ENCODE results near the gene ZAR1. TPM values are rescaled to one million over a fixed set of nuclear protein-coding genes. Genes with fewer than 3 reads are reported as not detected.

ZAR1 gene
- total RNA-seq, 1 experiment from 2014 or later: 0.47 TPM

- no peak overlapping the region for H3K4me2 ChIP-seq (ENCODE audit: low read length)
- no peak overlapping the region for H3K9ac ChIP-seq (ENCODE audit: low read length)
- TF ChIP-seq, protein P1, sequence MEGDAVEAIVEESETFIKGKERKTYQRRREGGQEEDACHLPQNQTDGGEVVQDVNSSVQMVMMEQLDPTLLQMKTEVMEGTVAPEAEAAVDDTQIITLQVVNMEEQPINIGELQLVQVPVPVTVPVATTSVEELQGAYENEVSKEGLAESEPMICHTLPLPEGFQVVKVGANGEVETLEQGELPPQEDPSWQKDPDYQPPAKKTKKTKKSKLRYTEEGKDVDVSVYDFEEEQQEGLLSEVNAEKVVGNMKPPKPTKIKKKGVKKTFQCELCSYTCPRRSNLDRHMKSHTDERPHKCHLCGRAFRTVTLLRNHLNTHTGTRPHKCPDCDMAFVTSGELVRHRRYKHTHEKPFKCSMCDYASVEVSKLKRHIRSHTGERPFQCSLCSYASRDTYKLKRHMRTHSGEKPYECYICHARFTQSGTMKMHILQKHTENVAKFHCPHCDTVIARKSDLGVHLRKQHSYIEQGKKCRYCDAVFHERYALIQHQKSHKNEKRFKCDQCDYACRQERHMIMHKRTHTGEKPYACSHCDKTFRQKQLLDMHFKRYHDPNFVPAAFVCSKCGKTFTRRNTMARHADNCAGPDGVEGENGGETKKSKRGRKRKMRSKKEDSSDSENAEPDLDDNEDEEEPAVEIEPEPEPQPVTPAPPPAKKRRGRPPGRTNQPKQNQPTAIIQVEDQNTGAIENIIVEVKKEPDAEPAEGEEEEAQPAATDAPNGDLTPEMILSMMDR (IDR thresholded peaks at IDR 0.05 in 2 of 3, conservative IDR thresholded peaks at IDR 0.05 in 1 of 3; ENCODE audit: borderline replicate concordance in 1 of 3, insufficient read depth in 1 of 3, low read depth in 2 of 3, low read length in 2 of 3): no peak
- TF ChIP-seq SRF (IDR thresholded peaks at IDR 0.05; ENCODE audit: low read depth) (no peak), RAD21 (IDR thresholded peaks at IDR 0.05; ENCODE audit: low read depth) (no peak), ELF1 (IDR thresholded peaks at IDR 0.05; ENCODE audit: borderline replicate concordance, low read depth) (no peak), POLR2AphosphoS5 (IDR thresholded peaks at IDR 0.05; ENCODE audit: low read depth, low read length) (no peak), JUND (IDR thresholded peaks at IDR 0.05) (no peak), EZH2 (IDR thresholded peaks at IDR 0.05) (no peak), CBX3 (IDR thresholded peaks at IDR 0.05; ENCODE audit: low read depth) (no peak), EGR1 (IDR thresholded peaks at IDR 0.05; ENCODE audit: low read depth) (no peak), MAX (IDR thresholded peaks at IDR 0.05) (no peak), ZNF274 (IDR thresholded peaks at IDR 0.05; ENCODE audit: low read depth, low read length) (no peak), POLR2A (IDR thresholded peaks at IDR 0.05; ENCODE audit: borderline replicate concordance, extremely low read depth, insufficient read depth, insufficient read length) (no peak), FOSL1 (IDR thresholded peaks at IDR 0.05; ENCODE audit: low read depth) (no peak), ATF3 (IDR thresholded peaks at IDR 0.05) (no peak), SIN3A (IDR thresholded peaks at IDR 0.05; ENCODE audit: low read depth) (no peak), YY1 (IDR thresholded peaks at IDR 0.05; ENCODE audit: extremely low read depth, insufficient replicate concordance, low read depth, low read length) (no peak)
- ChIA-PET POLR2A (no interaction called here), RAD21 (ENCODE audit: low non-redundant PET in 1 of 2, low total read pairs in 2 of 2, uncharacterized antibody in 2 of 2, unreplicated experiment in 2 of 2) (no interaction called here), CTCF (no interaction called here)
- H3K4me1 ChIP-seq (ENCODE audit: control insufficient read depth in 1 of 2, insufficient read depth in 2 of 2, low read length in 2 of 2): no peaks in the 10 kb centered on the region
- no TSS peak for BruUV-seq (replicated peaks)
- intact Hi-C loops (cut with micrococcal nuclease): no loop called here
- peaks cover 10 to 11% of the 10 kb centered on the region in 2 experiments; a peak in 3 of 4 replicates for H3K36me3 ChIP-seq (ENCODE audit: control insufficient read depth in 1 of 2, insufficient read depth in 2 of 2, low read length in 2 of 2)
- H3K79me2 ChIP-seq (ENCODE audit: insufficient read depth, low read length): no peaks in the 10 kb centered on the region
- H3K4me3 ChIP-seq (replicated peaks in 1 of 2; ENCODE audit: low read depth in 1 of 2, low read length in 2 of 2): no peak overlapping the region
- H3K9me3 ChIP-seq (ENCODE audit: control insufficient read depth in 1 of 2, insufficient read depth in 1 of 2, low read depth in 1 of 2, low read length in 2 of 2): no peaks in the 10 kb centered on the region
- no peaks in the 10 kb centered on the region for H3K27me3 ChIP-seq (ENCODE audit: insufficient read depth, low read length)
- no peak for ATAC-seq
- no peak for DNase-seq (ENCODE audit: low read depth, low spot score)
- H3K27ac ChIP-seq (ENCODE audit: low read depth, low read length): no peak overlapping the region
- H4K20me1 ChIP-seq (ENCODE audit: insufficient read depth): no peaks in the 10 kb centered on the region
- no peak overlapping the region for H2AFZ ChIP-seq (ENCODE audit: low read depth, low read length, poor library complexity, severe bottlenecking)
- H3K9me2 ChIP-seq (ENCODE audit: insufficient read depth): no peaks in the 10 kb centered on the region
These were observed 16.7 kb downstream of the ZAR1 start for GRCh38 chr4:48506716-48507115.

Measured in HCT116 (cell line).